Measurements from ENCODE around the gene PWWP2B. TPM values are rescaled to one million over a fixed set of nuclear protein-coding genes. Genes with fewer than 3 reads are reported as not detected.

Gene PWWP2B
- polyA plus RNA-seq, 1 experiment = 2.7 TPM

DNA sequence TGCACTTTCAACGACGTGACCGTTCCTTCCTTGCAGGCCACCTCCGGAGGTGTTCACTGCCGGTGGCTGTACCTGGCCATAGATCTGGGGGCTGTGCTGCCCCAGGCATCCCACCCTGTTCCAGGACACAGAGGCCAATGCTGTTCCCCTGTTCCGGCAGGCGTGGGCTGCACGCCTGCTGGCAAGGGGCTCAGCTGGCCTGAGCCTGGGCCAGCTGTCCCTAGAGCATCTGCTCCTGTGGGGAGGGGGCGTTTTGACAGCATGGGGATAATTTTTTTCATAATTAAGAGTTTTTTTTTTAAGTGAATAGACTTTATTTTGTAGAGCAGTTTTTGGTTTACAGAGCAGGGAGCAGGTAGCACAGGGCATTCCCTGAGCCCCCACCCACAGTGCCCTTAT, 28.8 kb downstream of the PWWP2B start:
- TF ChIP-seq, protein P1, sequence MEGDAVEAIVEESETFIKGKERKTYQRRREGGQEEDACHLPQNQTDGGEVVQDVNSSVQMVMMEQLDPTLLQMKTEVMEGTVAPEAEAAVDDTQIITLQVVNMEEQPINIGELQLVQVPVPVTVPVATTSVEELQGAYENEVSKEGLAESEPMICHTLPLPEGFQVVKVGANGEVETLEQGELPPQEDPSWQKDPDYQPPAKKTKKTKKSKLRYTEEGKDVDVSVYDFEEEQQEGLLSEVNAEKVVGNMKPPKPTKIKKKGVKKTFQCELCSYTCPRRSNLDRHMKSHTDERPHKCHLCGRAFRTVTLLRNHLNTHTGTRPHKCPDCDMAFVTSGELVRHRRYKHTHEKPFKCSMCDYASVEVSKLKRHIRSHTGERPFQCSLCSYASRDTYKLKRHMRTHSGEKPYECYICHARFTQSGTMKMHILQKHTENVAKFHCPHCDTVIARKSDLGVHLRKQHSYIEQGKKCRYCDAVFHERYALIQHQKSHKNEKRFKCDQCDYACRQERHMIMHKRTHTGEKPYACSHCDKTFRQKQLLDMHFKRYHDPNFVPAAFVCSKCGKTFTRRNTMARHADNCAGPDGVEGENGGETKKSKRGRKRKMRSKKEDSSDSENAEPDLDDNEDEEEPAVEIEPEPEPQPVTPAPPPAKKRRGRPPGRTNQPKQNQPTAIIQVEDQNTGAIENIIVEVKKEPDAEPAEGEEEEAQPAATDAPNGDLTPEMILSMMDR (IDR thresholded peaks at IDR 0.05; ENCODE audit: insufficient read depth, low read depth, low read length) = no peak

DNA sequence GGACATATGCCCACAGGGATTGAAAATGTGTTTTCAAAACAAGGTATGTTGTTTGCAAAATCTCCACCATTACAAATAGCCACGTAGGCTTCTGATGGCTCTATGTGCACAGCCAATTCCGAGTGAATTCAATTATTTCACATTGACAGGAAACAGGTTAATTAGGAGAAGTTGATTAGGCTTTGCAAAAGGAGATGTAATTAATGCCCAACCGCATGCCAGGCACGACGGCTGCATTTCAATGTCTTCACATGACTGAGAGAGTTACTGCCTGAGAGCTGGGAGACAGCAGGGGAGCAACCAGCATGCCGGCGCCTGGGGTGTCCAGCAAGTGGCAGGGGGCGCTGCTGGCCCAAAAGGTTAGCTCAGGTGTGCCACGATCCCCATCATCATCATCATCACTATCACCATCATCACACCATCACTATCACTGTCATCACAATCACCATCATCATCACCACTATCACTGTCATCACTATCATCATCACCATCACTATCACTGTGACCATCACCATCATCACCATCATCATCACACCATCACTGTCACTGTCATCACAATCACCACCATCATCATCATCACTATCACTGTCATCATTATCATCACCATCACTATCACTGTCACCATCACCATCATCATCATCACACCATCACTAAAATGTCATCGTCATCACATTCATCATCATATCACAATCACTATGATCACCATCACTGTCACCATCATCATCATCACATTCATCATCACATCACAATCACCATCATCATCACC, 30.2 kb downstream of the PWWP2B start:
- no peak for DNase-seq (ENCODE audit: low read depth)
- POLR2A ChIA-PET = no interaction called here

More for the DNA sequence above, 28.8 kb downstream of the PWWP2B start:
- Histone ChIP-seq H3K36me3 (ENCODE audit: control insufficient read depth, insufficient read depth, low read length) (no peaks in the 10 kb centered on the region), H3K27me3 (ENCODE audit: control insufficient read depth, insufficient read depth, low read length) (no peaks in the 10 kb centered on the region), H3K4me3 (ENCODE audit: low read depth, low read length) (no peak overlapping the region)
- POLR2A ChIA-PET = no interaction called here
- DNase-seq (ENCODE audit: low read depth) = no peak
- CTCF ChIA-PET = no interaction called here

DNA sequence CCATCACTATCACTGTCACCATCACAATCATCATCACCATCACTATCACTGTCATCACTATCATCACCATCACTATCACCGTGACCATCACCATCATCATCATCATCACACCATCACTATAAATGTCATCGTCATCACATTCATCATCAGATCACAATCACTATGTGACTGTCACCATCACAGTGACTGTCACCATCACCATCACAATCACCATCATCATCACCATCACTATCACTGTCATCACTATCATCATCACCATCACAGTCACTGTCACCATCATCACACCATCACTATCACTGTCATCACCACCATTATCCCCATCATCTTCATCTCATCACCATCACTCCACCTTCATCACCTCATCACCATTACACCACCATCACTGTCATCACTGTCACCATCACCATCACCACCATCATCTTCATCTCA, 31.0 kb downstream of the PWWP2B start:
- no peaks in the 10 kb centered on the region for H3K27me3 ChIP-seq (ENCODE audit: control insufficient read depth, insufficient read depth, low read length)
- no peak for DNase-seq (ENCODE audit: low read depth)
- TF ChIP-seq, protein P1 (IDR thresholded peaks at IDR 0.05; ENCODE audit: insufficient read depth, low read depth, low read length) = no peak
- H3K4me3 ChIP-seq (ENCODE audit: low read depth, low read length) = no peak overlapping the region
- ChIA-PET POLR2A (no interaction called here), CTCF (no interaction called here)
- H3K36me3 ChIP-seq (ENCODE audit: control insufficient read depth, insufficient read depth, low read length) = no peaks in the 10 kb centered on the region

More for the DNA sequence above, 30.2 kb downstream of the PWWP2B start:
- H3K27me3 ChIP-seq (ENCODE audit: control insufficient read depth, insufficient read depth, low read length) = no peaks in the 10 kb centered on the region
- no peak overlapping the region for H3K4me3 ChIP-seq (ENCODE audit: low read depth, low read length)
- CTCF ChIA-PET = no interaction called here
- H3K36me3 ChIP-seq (ENCODE audit: control insufficient read depth, insufficient read depth, low read length) = no peaks in the 10 kb centered on the region
- TF ChIP-seq, protein P1 (IDR thresholded peaks at IDR 0.05; ENCODE audit: insufficient read depth, low read depth, low read length) = no peak

DNA sequence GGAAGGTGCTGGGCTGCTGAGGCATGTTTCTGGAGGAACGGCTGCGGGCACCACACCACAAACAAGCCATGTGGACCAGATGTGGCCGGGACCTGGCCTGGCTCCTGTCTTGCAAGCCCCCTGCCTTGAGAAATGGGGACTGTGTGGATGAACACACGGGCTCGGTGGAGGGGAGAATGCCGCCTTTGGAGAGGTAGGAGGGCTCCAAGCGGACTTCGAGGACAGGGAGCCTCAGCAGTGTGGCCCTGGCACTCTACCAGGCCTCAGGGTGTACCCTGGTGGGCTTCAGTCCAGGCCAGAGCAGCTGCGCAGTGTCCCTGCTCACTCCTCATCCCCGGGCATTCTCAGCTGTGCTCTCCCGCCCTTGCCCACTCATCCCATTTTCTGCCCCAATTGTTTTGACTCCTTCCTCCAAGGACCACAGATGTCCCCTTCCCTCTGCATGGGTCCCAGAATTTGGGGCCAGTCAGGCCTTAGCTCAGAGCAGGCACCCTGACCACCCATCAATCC, 31.5 kb downstream of the PWWP2B start:
- Histone ChIP-seq H3K27me3 (ENCODE audit: control insufficient read depth, insufficient read depth, low read length) (no peaks in the 10 kb centered on the region), H3K36me3 (ENCODE audit: control insufficient read depth, insufficient read depth, low read length) (no peaks in the 10 kb centered on the region), H3K4me3 (ENCODE audit: low read depth, low read length) (no peak overlapping the region)
- no peak for DNase-seq (ENCODE audit: low read depth)
- CTCF ChIA-PET = interaction anchor here (0.6 kb wide), 1 partner anchor 13 kb away, joined by 3 read pairs; no protein-coding TSS in a partner anchor
- TF ChIP-seq, protein P1 (IDR thresholded peaks at IDR 0.05; ENCODE audit: insufficient read depth, low read depth, low read length) = no peak
- POLR2A ChIA-PET = no interaction called here

DNA sequence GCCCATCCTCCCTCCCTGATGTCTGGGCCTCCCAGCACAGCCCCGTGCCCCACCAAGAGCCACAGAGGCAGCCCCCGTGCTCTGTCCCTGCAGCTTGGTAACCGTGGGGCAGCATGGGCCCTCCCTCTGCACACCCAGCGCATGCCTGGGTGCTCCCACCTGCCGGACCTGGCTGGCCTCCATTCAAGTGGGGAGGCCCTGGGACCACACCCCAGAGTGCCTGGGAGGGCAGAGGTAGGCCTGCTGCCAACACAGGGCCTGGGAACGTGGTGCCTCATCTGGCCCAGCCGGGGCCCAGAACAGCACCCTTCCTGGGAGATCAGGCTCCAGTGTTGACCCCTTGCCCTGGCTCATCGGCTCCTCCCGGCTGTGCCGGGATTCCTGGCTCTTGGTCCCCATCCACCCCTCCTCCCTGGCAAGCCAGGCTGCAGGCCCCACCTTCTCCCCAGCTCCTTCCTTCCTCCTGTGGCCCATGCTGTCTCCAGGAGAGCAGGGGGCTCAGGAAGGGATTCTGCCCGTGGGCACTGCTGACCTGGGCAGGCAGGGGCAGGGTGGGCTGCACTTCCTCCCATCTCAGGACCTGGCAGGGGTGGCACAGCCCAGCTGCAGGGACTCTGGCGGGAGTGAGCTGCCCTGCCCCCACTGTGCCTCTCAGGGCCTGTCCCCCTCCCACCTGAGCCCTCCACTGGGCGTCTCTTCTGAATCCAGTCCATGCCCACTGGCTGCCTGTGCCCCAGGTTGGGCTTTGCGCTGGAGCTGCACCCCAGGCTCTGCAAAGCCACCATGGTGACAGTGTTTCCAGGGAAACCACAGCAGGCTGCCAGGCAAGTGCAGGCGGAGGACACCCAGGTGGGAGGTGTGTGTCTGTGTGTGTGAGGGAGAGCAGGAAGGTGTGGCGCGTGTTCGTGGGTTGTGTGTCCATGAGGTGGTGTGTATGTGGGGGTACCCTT, 32.6 kb downstream of the PWWP2B start:
- Histone ChIP-seq H3K4me3 (ENCODE audit: low read depth, low read length) (no peak overlapping the region), H3K36me3 (ENCODE audit: control insufficient read depth, insufficient read depth, low read length) (no peaks in the 10 kb centered on the region), H3K27me3 (ENCODE audit: control insufficient read depth, insufficient read depth, low read length) (no peaks in the 10 kb centered on the region)
- POLR2A ChIA-PET = no interaction called here
- TF ChIP-seq, protein P1 (IDR thresholded peaks at IDR 0.05; ENCODE audit: insufficient read depth, low read depth, low read length) = no peak
- CTCF ChIA-PET = interaction anchor here (1.1 kb wide), 1 partner anchor 14 kb away, joined by 3 read pairs; no protein-coding TSS in a partner anchor
- DNase-seq (ENCODE audit: low read depth) = no peak
